GM18526 (cell line): ENCODE data around the gene CIRBP.

Source experiments
- POLR2A ChIP-seq: IDR thresholded peaks from 3 replicates; pipeline ENCODE4 v1.6.1; 2011; ENCODE audit not compliant: insufficient read length; ENCODE audit errors: extremely low read depth

The CIRBP gene

DNA sequence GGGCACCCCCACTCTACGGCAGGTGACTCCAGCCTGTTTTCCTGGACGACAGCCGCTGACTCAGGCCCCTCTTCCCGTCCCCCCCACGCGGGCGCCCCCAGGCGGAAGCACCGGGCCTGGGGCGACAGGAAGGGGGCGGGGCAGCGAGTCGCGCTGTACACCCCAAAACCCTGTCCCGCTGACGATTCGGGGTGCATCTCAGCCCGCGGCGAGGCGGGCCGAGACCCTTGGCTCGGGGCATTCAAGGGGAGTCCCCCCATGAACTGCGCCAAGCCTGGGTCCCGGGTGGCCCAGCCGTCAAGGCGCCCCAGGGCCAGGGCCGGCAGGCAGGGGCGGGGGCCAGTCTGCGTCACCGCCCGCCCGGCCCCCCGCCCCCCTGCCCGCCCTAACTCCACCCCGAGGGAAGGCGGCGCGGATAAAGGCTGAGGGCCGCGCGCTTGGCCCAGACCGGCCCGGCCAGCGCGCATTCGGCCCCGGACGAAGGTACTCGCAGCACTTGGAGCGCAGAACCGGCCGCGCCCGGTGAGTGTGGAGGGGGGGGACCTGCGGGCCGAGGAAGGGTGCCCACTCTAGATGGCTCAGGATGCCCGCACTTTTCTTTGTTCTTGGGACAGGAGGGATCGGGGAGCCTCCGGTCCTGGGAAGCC is 20.9 kb upstream of the CIRBP start, which contains the start of gene MIDN:
Gene MIDN (plus strand): TSS at position 445 of the 647 bp plus-strand sequence. CDS start 1,714 bp downstream, outside the sequence.
- peak; percentile 94 for TF ChIP-seq POLR2A

DNA sequence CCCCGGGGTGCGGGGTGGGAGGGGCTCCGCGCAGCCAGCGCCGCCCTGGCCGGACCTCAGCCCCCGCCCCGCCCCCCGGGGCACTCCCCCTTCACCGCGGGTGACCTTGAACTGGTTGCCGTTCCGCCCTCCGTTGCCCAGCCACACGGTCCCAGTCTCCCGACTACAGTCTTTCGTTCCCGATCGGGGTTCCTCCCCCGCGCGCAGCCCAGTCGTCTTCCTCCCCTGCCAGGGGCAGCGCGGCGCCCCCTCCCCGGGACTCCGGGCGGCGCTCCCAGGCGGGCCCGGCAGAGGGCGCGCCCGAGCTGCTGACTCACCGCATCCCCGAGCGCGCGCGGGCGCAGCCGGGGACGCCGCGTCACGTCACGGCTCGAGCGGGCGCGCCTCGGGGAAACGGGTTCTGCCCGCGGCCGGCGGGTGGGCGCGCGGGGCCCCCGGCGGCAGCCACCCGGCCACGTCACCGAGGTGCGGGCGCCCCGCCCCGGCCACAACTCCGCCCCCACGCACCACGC is 20.3 kb upstream of the CIRBP start:
- no peak for TF ChIP-seq POLR2A

DNA sequence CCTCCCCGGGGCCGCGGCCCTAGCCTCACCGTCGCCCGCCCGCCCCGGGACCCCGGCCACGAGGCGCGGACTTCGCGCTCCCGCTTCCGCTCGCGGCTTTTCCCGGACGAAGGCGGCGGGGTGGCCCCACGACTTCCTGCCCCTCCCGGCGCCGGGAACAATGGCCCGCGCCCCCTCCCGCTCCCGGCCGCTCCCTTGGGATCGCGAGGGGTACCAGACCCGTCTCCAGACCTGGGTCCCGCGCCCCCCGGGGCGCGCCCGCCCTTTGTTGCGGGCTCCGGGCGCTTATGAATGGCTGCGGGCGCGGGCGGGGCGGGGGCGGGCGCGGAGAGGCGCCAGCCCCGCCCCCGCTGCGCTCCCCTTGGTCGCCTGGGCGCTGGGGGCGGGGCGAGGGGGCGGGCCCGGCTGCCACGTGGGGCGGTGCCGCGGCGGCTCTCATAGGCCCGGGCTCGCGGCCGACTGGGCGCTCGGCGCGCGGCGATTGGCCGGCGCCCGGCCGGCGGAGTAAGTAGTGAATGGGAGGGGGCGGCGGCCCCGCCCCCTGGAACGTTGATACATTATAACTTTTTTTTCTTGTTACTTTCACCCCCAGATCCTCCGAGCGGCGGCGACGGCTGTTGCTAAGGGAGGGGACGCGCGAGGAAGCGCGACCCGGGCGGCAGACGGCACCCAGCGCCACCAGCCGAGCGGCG is 19.7 kb upstream of the CIRBP start:
- peak; percentile 87 for TF ChIP-seq POLR2A

DNA sequence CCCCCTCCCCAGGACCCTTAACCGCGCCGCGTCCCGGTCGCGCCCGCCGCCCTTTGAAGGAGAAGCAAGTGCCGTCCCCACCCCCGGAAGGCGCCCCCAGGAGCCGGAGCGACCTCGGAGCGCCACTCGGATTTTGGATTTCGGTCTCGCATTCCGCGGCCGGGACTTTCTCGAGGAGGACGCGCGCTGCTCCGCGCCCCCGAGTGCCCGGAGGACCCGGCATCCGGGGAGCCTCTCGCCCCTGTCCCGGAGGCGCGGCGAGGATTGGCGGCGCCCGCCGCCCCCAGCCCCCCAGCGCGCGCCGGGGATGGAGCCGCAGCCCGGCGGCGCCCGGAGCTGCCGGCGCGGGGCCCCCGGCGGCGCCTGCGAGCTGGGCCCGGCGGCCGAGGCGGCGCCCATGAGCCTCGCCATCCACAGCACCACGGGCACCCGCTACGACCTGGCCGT is 19.1 kb upstream of the CIRBP start:
- TF ChIP-seq POLR2A = no peak

DNA sequence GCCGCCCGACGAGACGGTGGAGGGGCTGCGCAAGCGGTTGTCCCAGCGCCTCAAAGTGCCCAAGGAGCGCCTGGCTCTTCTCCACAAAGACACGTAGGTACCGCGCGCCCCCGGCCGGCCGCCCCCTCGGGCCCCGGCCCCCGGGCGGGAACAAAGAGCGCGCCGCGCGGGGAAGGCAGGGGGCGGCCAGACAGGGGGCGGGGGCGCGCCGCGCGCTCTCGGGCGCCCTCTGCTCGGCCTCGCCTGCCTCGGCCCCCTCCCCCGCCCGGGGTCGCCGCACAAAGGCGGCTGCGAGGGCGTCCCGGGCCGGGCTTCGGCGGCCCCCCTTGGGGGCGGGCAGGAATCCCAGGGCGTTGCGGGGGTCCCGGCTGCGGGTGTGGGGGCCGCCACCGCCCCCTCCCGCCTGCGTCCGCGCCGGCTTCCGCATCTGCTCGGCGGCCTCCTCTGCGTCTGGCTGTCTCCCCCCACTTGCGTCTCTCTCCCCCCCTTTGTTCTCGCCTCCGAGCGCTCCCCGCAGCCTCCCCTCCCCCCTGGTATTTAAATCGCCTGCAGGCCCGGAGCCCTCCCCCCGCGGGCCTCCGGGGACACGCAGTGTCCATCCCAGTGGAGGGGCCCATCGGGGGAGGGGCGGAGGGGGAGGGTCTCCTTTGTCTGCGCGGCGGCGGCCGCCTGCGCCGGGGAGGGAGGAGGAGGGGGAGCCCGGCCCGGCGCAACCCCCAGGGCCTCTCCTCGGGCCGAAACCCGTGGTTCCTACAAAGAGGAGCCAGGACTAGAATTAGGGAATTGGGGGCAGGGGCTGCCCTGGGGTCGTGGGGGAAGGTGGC is 18.5 kb upstream of the CIRBP start:
- TF ChIP-seq POLR2A = peak; percentile 38

DNA sequence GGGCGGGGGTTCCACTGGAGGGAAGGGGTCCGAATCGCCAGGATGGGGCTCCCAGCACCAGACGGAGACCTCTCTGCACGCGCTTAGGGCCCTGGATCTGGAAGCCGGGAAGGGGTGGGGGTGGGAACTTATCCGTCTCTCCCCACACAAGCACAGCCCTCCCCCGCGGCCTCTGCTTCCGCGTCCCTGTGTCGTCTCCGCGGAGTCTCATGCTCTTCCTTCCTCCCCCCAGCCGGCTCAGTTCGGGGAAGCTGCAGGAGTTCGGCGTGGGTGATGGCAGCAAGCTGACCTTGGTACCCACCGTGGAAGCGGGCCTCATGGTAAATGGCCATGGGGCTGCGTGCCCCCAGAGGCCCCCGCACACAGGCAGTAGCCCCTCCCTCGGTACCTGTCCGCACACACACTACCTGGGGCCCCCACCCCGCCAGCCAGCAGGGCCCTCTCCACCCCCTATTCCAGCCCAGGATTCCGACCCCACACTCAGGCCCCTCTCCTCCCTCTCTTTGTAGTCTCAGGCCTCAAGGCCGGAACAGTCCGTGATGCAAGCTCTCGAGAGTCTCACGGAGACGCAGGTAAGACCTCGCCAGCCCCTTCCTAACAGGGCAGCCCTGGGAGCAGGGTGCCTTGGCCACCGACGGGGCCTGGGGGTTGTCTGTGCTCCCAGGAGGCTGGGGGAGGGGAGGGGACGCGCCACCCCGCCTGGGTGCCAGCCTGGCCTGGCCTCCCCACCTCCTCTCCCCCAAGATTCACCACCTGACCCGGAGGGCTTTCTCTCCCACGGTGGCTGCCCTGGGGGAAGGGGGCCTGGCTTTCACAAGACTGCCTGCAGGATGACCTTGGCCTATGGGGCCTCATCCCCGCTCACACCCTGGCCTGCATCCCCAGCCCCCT is 17.6 kb upstream of the CIRBP start:
- peak; percentile 58 for TF ChIP-seq POLR2A

DNA sequence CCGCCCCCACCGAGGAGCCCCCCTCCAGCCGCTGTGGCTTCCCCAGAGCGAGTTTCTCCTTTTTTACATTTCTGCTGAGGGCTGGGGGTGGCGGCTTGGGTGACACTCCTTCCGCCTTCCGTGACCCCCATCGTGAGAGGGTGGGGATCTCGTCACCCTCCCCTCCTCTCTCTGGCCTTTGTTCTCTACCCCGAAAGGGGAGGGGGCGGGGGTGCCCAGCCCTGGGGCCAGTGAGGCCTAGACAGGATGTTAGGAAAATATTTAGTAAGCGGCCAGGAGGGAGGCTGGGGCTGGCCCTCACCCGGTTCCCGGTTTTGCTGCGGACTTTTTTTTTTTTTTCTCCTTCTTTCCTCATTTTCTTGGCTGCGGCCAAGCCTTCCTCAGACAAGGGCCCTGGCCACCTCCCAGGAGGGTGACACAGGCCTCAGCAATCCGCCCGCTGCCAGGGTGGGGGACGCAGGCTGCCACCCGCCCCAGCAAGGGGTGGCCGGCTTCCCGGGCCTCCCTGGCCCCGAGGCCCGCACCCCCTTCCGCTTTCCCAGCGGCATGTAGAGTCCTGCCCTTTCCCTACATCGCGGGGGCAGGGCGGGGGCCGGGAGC is 16.8 kb upstream of the CIRBP start:
- TF ChIP-seq POLR2A = no peak

DNA sequence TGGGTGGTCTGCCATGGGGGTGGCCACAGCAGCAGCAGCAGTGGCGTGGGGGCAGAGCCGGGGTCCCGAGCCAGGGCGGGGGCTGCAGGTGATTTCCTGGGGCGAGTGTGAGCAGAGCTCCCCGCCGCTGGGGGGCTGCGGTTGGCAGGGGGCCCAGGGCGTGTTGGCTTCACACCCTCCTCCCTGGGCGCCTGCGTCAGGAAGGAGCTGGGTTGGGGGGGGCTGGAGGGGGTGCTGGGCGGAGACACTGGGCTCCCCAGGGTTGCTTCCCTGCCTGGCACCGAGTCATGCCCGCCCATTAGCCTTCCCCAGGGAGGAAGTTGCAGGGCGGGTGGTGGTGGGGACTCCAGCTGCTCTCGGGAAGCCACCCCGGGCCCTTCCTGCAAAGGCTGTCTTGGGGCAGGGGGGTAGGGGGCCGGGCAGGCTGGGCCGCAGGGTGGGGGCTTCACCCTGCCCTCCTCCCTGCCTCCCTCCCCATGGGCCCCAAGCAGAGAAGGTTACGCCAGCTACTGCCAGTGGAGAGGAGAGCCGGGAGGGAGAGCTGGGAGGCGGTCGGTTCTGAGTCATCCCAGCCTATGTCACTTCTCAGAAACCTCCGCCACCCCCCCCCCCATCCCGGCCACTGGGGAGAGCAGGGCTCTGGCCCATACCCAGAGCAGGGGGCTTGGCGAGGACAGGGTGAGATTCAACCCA is 16.2 kb upstream of the CIRBP start:
- peak; percentile 23 for TF ChIP-seq POLR2A

DNA sequence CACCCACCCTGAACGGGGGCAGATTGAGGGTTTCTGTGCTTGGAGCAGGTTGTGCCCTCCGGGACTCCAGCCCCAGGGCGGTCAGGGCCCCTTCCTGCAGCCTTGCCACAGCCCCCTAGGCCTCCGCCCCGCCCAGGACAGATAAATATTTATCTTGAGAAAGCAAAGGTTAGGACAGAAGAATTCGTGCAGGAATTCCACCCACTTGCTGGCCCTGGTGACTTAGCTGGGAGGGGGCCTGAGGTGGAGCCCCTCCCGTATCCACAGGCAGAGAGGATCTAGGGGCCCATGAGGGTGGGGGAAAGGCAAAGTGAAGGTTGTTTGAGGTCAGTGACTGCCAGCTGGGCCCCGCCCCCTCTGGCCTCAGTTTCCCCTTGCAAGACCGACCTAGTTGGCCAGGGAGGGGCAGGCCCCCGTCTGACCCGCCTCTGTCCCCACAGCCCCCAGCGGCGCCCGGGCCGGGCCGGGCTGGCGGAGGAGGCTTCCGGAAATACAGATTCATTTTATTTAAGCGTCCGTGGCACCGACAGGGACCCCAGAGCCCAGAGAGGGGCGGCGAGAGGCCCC is 15.5 kb upstream of the CIRBP start:
- no peak for TF ChIP-seq POLR2A

DNA sequence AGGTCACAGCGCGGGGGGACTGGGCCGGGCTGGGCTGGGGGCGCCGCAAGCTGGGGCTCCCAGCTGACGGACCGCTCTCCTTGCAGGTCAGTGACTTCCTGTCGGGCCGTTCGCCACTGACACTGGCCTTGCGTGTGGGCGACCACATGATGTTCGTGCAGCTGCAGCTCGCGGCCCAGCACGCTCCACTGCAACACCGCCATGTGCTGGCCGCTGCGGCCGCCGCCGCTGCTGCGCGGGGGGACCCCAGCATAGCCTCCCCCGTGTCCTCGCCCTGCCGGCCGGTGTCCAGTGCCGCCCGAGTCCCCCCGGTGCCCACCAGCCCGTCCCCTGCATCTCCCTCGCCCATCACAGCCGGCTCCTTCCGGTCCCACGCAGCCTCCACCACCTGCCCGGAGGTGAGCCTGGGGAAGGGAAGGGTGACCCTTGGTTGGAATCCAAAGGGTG is 15.0 kb upstream of the CIRBP start:
- TF ChIP-seq POLR2A = no peak

DNA sequence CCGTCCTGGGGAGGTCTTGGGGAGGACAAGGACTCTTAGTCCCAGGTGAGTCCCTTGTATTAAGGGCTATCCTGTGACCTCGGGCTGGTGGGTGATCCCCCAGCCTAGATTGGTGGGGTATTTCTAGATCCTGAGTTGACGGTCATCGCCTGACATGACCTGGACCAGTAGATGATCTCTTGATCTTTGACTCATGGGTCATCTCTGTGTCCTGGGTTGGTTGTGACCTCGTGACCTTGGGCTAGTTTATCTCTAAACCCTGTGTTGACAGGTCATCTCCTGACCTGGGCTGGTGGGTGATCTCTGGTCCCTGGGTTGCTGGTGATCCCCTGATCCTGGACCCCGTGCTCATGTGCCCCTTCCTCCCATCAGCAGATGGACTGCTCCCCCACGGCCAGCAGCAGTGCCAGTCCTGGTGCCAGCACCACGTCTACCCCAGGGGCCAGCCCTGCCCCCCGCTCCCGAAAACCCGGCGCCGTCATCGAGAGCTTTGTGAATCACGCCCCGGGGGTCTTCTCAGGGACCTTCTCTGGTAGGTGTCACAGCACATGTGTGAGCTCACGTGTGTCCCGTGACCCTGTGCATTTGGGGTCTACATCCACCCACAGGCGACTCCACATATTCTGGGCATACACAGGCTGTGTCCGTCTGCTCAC is 14.5 kb upstream of the CIRBP start:
- no peak for TF ChIP-seq POLR2A
